GM12892 (cell line): Measurements from ENCODE around the gene LRCH1.
A peak's percentile ranks its signal among the peaks of the same experiment; 100 is the strongest.

Experiments used
- DNase-seq: peaks from one replicate; pipeline ENCODE4 v3.0.0; 2011; ENCODE audit not compliant: insufficient read length
- FAIRE-seq: peaks from 2 replicates; lab custom pipeline; 2011; peaks lifted over from hg19 to GRCh38; lab: Jason Lieb, UNC
- POLR2A ChIP-seq: IDR thresholded peaks from 2 replicates; pipeline ENCODE4 v1.6.1; 2011; ENCODE audit warnings: low read depth, low read length, control low read depth
- POLR2AphosphoS5 ChIP-seq: IDR thresholded peaks from 2 replicates; pipeline ENCODE4 v1.6.1; 2011; ENCODE audit warnings: low read depth, low read length, control low read depth
- TAF1 ChIP-seq: IDR thresholded peaks from 2 replicates; pipeline ENCODE4 v1.6.1; 2011; ENCODE audit warnings: low read depth, mild to moderate bottlenecking, control low read depth, low read length, borderline replicate concordance

The LRCH1 gene

DNA sequence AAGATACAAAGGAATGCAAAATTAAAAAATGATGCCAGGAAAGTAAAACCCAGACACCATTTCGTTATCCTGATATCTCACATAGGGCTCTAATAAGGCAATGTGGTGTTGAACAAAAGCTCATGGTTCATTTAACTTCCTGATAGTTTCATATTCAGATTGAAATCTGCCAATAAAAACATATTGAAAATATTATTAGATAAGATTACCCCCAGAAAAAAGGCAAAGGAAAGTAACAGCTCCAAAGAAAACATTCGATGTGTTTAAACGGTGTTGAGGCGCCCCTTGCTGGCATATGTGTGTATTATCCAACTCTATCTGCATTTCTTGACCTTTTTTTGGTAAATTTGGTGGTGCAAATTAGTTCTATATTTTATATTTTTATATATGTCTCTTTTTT is 168.1 kb downstream of the LRCH1 start:
- FAIRE-seq (no peak), DNase-seq (no peak)
- TF ChIP-seq TAF1 (no peak), POLR2A (no peak), POLR2AphosphoS5 (no peak)

DNA sequence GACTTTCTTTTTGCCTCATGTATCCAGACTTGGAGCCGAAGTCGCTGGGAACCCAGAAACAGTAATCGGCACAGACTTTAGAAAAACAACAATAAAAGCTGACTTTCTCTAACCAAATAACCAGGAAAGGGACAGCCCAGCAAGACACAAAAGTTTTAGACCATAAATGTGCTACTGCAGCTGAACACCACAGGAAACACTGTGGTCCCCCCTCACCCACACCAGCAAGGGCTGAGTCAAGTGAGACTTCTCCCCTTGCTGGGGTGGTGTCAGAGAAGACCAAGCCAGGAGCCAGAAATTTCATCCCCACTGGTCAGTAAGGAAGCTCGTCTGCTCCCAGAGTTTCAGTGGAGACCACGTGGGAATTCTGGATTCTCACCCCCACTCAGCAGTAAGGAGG is 173.4 kb downstream of the LRCH1 start:
- no peak for TF ChIP-seq TAF1
- no peak; the same call in 1 of the 2 replicates for TF ChIP-seq POLR2AphosphoS5
- TF ChIP-seq POLR2A = no peak
- DNase-seq (no peak), FAIRE-seq (no peak)

DNA sequence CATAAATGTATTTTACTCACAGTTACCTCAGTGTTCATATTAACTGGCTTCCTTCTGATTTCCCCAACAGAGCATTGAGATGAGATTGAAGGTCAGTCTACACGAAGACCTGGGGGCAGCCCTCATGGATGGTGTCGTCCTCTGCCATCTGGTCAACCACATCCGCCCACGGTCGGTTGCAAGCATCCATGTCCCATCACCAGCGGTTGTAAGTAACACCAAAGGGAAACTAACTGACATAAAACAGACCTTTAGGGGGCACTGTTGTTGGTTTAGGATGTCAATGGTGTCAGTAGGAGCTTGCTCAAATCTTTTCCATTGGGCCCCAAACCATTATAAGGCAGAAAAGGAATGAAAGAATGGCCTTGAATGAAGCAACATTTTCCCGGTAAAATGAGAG is 175.8 kb downstream of the LRCH1 start:
- FAIRE-seq (peak; percentile 84), DNase-seq (no peak)
- no peak for TF ChIP-seq POLR2A
- no peak for TF ChIP-seq TAF1
- TF ChIP-seq POLR2AphosphoS5 = no peak

DNA sequence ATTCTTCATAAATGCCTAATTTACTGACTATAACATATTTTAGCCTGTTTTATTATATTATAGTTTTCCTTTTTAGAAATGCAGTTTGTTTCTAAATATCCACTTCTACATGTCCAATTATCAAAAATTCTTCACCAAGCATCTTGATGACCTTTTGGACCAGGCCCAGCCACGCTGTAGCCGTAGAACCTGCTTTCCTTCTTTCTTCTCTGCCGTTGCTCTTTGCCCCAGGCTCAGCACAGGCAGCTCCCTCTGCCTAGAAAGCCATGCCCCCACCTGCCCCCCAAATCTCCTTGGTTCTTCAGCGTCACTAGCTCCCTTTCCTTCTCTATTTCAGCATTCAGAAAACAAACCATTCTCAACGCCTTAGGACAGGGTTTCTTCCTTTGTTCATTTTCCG is 178.6 kb downstream of the LRCH1 start:
- TF ChIP-seq POLR2AphosphoS5 = no peak
- FAIRE-seq (no peak), DNase-seq (no peak)

DNA sequence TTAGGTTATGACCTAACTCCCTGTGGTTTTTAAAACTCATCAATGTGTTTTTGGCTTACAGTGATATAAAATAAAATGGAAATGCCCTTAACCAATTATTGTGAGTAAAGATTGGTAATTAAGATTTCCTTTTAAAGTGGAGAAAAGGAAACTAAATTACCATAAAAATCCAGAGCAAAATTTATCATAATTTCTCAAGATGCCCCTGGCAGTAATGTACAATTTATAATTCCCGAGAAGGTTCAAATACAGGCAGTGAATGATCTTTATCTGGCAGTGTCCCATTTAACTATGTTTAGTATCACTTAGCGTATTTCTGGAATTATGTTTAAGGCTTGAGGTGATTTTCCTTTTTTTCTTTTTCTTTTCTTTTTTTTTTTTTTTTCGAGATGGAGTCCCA is 182.5 kb downstream of the LRCH1 start:
- no peak for DNase-seq
- no peak for FAIRE-seq
- TF ChIP-seq POLR2A (no peak), POLR2AphosphoS5 (no peak), TAF1 (no peak)

DNA sequence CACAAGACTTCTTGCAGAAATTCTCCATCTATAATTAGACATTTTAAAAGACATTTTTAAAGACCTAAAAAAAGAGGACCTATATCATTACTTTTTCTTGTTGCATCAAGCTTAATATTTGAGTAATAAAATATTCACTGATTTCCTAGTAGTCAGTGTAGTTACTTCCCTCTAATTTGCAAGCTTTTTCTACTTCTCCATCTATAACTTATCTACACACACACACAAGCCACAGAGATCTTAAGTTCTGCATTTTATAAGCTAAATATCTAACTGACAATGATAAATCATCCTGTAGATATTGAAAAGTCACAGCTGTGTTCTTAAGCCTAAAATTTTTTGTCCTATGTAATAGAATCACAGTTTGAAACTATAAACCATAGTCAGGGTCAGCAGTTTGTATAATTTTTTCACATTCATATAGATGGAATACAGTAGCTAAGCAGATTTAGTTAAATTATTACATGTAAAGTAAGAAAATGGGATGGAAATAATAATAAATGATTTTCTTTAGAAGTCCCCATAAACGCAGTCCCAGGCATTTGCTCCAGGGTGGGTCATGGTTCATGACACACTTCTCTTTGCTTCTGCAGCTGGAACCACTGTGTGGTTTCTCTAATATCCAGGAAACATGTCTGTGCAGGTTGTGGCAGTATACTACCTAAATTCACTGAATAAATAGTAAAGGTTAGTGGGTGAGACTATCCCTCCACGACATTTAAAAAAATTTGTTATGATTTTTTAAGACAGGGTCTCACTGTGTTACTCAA is 183.8 kb downstream of the LRCH1 start:
- FAIRE-seq = no peak
- no peak for DNase-seq
- TF ChIP-seq POLR2A (no peak), POLR2AphosphoS5 (no peak), TAF1 (no peak)

DNA sequence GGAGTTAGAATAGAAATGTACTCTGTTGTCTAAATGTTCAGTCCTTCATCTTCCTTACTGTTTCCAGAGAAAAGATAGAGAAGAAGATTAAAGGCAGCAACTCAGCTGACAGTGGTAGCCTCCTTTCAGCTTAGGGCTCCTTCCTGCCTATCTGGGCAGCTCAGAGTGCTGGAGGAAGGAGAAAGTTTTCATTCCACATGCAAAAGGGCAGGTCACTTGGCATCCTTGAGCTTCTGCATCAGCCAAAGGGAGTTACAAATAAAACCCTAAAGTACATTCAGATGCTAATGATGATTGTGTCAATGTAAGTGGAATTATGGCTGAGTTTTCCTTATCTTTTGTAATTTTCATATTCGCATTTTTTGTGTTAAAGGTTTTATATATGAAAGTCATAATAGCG is 185.1 kb downstream of the LRCH1 start:
- DNase-seq (no peak), FAIRE-seq (no peak)
- TF ChIP-seq POLR2A = no peak
- no peak for TF ChIP-seq TAF1
- no peak for TF ChIP-seq POLR2AphosphoS5

DNA sequence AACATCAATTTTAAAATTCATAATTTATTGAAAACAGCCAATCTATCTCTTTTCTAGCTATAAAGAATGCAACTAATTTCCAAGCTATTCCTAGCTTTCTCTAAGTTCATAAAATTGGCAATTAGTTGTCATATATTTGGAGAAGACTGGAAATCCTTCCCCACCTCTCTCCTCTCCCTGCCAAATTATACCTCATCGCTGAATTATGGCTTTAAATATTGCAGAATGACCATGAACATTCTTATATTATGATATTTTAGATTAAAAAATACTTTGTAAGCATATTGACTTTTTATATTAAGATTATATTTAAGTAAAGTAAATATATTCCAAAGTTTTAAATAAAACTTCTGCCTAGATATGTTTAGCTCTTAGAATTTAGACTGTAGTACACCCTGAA is 185.8 kb downstream of the LRCH1 start:
- FAIRE-seq (no peak), DNase-seq (no peak)
- no peak for TF ChIP-seq POLR2A
- no peak for TF ChIP-seq POLR2AphosphoS5
- TF ChIP-seq TAF1 = no peak

DNA sequence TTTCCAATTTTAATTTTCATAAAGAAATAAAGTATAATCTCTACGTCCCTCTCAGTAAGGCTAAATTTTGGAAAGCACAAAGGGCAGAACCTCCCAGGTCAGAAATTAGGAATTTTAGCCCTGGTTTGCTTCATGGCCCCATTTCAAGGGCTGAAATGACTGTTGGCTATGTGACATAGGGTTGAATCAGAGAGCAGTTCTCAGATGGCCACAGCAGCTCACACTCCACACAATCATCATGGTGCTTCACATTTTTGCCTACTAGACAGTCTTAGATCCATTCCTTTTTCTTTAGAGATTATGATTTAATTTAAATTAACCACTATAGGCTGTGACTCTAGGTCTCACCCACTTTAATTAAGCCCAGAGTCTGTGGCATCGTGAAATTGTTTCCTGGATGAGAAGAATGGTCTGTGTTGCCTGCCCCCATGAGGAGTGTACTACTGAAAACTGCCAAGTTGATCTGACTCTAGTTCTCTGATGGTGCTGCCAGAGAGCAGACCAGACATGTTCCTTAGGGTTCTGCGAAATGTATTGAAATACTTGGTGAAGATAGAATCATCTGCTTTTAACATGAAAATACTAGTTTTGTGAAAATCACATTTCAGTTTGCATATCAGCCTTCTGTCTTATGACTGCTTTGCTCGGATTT is 186.6 kb downstream of the LRCH1 start:
- no peak for FAIRE-seq

DNA sequence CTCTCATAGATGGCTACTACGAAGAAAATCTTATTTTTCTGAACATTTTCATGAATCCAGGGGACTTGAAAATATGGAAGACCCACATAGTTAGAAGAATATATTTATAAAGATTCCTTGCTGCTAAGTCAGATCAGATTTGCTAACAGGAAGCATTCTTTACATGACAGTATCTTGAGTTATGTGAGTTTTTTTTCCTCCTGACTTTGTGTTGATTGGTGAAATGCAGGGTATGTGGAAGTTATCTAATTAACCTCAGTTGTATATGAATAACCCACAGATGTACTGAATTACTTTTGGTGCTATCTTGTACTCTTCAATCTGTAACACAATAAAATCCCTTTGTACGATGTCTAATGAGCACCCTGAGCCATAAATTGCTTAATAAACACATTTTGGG is 190.2 kb downstream of the LRCH1 start:
- TF ChIP-seq TAF1 (no peak), POLR2A (no peak), POLR2AphosphoS5 (no peak)
- DNase-seq (no peak), FAIRE-seq (no peak)

More for the DNA sequence above, 186.6 kb downstream of the LRCH1 start:
- TF ChIP-seq POLR2A (no peak), TAF1 (no peak), POLR2AphosphoS5 (no peak)
- DNase-seq = no peak

DNA sequence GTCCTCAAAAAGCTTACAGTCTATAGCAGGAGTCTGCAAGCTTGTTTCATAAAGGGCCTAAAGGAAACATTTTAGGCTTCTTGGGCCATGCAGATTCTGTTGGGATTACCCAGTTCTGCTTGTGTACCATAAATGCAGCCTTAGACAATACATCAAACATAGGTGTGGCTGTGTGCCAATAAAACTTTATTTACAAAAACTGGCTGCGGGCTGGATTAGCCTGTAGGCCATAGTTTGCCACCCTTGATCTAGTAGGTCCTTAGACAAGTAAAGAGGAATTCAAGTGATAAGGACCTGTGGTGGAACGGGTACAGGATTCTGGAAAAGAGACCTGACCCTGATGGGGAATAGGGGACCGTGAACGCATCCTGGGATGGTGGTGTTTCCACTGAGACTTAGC is 192.1 kb downstream of the LRCH1 start:
- DNase-seq = no peak
- TF ChIP-seq POLR2A = no peak
- TF ChIP-seq POLR2AphosphoS5 = no peak
- no peak for TF ChIP-seq TAF1
- peak; percentile 33 for FAIRE-seq

DNA sequence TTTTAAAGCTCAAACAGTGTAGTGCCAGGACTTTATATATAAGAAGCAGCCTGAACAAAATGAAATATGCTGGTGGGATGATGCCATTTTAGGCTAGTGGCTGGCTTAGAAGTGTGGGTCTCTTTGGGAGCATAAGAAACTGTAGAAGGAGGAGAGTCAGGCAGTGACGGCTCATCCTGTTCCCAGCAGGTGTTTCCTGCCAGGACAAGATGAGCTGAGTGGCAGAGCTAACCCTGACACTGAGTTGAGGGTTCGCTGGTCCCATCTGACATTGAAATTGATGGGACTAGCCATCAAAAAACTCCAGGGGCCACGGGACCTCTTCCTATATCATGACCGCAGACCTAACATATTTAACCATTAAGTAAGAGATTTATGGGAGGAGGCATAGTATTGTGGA is 192.7 kb downstream of the LRCH1 start:
- DNase-seq = no peak
- no peak for TF ChIP-seq TAF1
- TF ChIP-seq POLR2AphosphoS5 = no peak
- no peak for TF ChIP-seq POLR2A
- no peak for FAIRE-seq

DNA sequence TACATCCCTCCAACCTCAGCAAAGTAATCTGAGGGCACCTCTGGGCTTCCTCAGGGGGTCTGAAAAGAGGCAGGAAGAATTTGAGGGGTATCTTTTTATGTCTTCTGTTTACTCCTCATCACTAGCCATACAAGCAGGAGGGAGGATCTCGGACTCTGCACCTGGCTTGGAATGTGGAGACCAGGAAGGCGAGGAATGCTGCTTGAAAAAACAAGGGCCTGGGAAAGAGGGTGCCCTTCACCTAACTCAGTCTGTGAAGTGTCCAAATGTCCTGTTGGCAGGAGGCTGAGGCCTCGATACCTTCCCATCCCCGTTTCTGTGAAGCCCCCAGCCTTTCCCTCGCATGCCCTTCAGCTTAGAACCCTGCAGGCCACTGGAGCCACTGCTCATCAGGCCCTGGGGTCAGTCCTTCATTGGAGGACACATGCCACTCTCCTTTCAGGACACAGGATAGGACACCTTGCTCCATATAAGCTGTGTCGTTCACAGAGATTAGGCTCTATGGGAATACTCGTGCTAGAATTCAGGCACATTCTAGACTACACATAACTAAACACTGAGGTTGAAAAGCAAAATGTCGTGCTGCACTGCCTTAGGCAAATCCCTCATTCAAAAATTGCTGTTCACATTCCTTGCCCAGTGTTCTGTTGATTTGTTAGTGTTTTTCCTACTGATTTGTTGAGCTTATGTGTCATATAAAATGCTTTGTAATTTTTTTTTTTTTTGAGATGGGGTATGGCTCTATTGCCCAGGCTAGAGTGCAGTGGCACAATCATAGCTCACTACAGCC is 194.3 kb downstream of the LRCH1 start:
- TF ChIP-seq POLR2AphosphoS5 (peak; percentile 59; the same call in 1 of the 2 replicates), TAF1 (no peak), POLR2A (no peak)
- DNase-seq (no peak), FAIRE-seq (no peak)
